ENCODE data around the gene TNFRSF6B.

The TNFRSF6B gene

DNA sequence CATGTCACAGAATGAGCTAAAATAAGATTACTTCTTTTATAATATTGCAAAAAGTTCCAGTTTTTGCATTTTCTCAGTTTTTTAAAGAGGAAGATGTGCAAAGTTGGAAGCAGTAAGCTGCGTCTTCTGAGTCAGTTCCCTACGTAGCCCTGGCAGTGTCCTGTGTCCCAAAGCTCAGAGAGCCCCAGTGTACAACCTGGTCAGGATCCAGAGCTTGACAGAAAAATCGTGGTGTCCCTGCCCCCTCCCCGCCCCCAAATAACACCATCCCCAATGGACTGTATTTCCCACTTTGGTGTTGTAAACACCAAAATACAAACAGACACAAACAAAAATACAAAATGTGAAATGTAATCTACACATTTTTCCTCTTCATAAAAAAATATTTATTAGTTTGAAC lies 47.7 kb downstream of the TNFRSF6B start:
- DNase-seq (ENCODE audit: low read depth), result no peak
- no peak overlapping the region for H3K4me3 ChIP-seq (ENCODE audit: low read length)
- TF ChIP-seq, protein P1, sequence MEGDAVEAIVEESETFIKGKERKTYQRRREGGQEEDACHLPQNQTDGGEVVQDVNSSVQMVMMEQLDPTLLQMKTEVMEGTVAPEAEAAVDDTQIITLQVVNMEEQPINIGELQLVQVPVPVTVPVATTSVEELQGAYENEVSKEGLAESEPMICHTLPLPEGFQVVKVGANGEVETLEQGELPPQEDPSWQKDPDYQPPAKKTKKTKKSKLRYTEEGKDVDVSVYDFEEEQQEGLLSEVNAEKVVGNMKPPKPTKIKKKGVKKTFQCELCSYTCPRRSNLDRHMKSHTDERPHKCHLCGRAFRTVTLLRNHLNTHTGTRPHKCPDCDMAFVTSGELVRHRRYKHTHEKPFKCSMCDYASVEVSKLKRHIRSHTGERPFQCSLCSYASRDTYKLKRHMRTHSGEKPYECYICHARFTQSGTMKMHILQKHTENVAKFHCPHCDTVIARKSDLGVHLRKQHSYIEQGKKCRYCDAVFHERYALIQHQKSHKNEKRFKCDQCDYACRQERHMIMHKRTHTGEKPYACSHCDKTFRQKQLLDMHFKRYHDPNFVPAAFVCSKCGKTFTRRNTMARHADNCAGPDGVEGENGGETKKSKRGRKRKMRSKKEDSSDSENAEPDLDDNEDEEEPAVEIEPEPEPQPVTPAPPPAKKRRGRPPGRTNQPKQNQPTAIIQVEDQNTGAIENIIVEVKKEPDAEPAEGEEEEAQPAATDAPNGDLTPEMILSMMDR (conservative IDR thresholded peaks at IDR 0.05; ENCODE audit: low read depth, low read length), result no peak

DNA sequence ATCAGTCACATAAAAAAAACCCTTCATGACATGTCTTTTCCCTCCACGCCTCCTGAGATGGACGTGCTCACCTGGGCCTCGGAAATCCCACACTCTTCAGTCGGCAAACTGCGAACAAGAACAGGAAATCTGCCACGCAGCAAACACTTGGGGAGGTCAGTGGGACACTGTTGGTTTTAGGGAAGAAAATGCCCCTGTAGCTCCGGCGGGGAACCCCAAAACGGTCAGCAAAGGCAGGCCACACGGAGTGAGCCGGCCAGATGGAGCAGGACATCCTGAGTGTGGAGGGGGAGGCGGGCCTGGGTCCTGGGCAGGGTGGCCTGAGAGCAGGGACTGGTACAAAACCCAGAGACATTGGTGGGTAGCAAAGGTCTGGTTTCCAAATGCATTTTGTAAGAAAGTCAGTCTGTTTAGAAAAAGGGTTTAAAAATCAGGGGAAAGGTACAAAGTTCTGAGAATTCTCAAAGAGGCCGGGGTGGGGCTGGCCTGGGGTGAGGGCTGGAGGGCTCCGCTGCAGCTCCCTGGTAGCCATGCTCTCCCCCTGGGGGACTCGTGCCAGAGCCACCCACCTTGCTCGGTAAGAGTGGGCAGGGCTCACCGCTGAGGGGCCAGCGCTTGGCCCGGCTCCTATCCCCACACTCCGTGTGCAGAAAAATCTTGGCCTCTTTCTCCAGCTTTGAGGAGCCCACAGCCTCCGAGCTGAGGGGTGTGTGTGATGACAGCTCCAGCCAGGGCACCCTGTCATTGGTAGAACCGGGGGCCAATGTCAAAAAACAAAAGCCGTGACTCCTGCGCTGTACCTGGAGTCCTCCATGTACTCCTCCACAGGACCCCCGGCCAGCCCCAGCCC lies 48.3 kb downstream of the TNFRSF6B start:
- H3K4me3 ChIP-seq (ENCODE audit: low read length), result no peak overlapping the region
- DNase-seq (ENCODE audit: low read depth), result no peak
- TF ChIP-seq, protein P1 (conservative IDR thresholded peaks at IDR 0.05; ENCODE audit: low read depth, low read length), result no peak

DNA sequence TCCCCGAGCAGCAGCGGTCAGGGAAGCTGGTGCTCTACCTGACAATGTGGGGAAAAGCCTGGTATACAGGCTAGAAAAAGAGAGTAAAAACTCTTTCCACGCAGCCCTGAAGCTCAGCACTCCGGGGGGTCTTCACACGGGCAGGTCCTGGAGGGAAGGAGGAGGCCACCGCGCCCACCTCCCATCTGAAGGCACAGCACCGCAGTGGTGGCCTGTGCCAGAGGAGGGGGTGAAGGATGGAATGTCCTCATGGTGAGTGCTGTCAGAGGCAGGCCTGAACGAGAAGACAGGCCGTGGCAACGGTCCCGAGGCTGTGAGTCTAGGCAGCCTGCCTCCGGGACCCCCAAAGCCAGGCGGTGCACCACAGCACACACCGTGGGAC lies 49.0 kb downstream of the TNFRSF6B start:
- no peak overlapping the region for H3K4me3 ChIP-seq (ENCODE audit: low read length)
- DNase-seq (ENCODE audit: low read depth), result no peak
- TF ChIP-seq, protein P1 (conservative IDR thresholded peaks at IDR 0.05; ENCODE audit: low read depth, low read length), result no peak

DNA sequence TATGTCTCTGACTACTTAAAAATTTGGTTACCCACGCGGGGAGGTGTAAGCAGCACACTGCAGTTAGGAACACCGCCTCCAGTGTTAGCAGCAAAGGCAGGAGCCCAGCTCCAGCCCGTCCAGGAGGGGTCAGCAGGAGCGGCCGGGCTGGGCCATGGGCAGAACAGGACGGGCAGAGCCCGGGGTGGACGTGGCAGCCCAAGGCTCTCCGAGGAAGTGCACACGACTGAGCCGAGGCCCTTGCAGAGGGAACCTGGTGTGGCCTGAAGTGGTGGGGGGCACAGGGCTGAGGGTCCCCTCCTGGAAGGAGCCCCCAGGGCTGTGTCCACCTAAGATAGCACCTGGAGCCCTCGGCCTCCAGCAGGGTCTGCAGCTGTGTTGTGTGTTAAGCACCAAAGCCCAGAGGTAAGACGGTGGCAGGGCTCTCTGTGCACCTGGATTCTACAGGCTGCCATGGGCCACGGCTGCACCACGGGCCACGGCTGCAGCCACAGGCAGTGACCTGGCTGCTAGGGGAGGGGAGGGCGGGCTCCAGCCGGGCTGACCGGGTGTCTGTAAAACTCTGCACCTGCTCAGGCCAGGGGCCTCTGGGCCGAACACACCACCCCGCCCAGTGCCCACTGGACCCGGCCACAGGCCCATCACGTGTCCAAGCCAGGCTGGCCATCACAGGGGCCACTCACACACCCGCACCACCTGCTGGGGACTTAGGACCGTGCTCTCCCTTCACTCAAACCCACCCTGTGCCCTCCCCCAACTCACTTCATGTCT lies 49.7 kb downstream of the TNFRSF6B start:
- no peak overlapping the region for H3K4me3 ChIP-seq (ENCODE audit: low read length)
- no peak for DNase-seq (ENCODE audit: low read depth)
- TF ChIP-seq, protein P1 (conservative IDR thresholded peaks at IDR 0.05; ENCODE audit: low read depth, low read length), result no peak

DNA sequence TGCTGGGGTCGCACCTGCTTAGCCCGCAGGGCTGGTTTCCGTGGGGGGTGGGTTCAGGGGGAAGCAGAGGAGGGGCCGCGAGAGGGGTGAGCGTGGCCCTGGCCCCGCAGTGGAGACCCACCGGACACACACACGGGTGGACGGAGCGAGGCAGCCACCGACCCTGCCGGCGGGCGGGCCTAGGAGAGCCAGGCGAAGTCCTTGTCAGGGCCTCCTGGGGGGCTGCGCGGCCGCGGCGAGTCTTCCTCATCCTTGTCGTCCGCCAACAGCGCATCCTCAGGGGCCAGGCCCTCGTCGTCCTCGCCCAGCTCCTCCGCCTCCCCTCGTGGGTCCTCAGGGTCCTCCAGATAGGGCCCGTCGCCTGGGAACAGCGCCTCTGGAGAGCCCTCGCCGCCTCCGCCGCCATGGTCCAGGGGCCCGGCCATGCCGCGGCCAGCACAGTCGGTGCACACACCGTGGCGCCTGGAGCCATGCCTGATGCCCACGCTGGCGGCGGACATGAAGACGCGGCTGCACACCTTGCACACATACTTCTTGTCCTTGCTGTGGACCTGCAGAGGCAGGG lies 50.4 kb downstream of the TNFRSF6B start:
- H3K4me3 ChIP-seq (ENCODE audit: low read length), result no peak overlapping the region
- DNase-seq (ENCODE audit: low read depth), result no peak
- TF ChIP-seq, protein P1 (conservative IDR thresholded peaks at IDR 0.05; ENCODE audit: low read depth, low read length), result no peak

DNA sequence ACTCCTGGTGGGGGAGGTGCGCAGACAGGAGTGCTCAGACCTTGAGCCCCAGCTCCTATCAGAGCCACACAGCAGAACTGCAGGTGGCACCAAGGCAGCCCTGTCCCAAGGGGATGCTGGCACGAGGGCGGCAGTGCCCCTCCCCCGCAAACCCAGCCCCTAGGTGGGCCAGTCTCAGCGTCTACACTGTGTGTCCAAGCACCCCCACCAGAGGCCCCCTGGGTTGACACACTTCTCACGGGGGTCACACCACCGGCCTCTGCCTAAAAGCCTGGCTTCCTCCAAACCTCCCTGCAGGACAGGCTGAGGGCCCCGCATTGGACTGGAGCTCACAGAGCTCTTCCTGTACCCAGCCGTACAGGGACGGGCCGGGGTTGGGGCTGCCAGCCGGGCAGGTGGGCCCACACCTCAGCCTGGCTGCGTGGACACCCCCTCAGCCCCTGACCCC lies 51.2 kb downstream of the TNFRSF6B start:
- no peak overlapping the region for H3K4me3 ChIP-seq (ENCODE audit: low read length)
- TF ChIP-seq, protein P1 (conservative IDR thresholded peaks at IDR 0.05; ENCODE audit: low read depth, low read length), result no peak
- no peak for DNase-seq (ENCODE audit: low read depth)

Measured in retinal pigment epithelial cell (primary cell).